Activated effector memory CD4-positive, alpha-beta T cell treated with Interleukin-2 at 50 U/mL for 16 hours (primary cell): ENCODE results near the gene SLC38A9.

Experiments
- DNase-seq: peaks from one replicate; pipeline ENCODE4 v3.0.0-alpha.2; 2020

Gene SLC38A9

GRCh38 chr5:55577353-55578060, 134.6 kb downstream of the SLC38A9 start:
- no peak for DNase-seq

DNA sequence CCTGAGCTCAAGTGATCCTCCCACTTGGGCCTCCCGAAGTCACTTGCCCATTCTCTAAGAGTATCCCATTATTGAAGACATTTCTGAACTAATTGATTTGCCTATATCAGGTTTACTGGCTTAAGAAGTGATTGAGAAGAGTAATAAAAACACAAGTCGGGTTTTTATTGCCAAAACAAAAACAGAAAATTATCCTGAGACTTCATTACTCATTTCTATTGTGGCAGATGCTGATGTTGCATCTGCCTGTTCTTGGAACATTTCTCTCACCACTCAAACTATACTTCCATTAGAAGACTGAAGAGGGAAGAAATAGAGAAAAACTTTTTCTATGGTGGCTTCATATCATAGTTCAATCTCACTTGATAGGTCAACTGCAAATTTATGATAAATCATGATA, 135.5 kb downstream of the SLC38A9 start:
- DNase-seq, result no peak
